DND-41 (cell line): ENCODE measurements around the gene PLXNA3.

Source experiments
- CTCF ChIP-seq: IDR thresholded peaks from 2 replicates; pipeline ENCODE4 v1.5.1; 2012; ENCODE audit warnings: borderline replicate concordance, low read length, moderate library complexity, mild to moderate bottlenecking; ENCODE audit not compliant: poor library complexity, severe bottlenecking; ENCODE audit errors: extremely low read depth
- EZH2 ChIP-seq: IDR thresholded peaks from 3 replicates; pipeline ENCODE4 v1.6.1; 2012; ENCODE audit warnings: borderline replicate concordance, low read depth, mild to moderate bottlenecking, moderate library complexity, low read length, inconsistent platforms; ENCODE audit not compliant: severe bottlenecking

GRCh38 chrX:154481195-154481594 lies 23.1 kb downstream of the PLXNA3 start:
- no peak for TF ChIP-seq EZH2
- TF ChIP-seq CTCF, result no peak
